NB4 (cell line): ENCODE results near the gene CLSTN1.
"Not testable (repeated sequence)": the region's sequence is repeated elsewhere in the genome, so short reads cannot be mapped to it uniquely, and the experiment has no call there.

ENCODE experiments used
- POLR2A ChIP-seq: IDR thresholded peaks from 2 replicates; pipeline ENCODE4 v1.6.1; 2011; ENCODE audit warnings: mild to moderate bottlenecking; ENCODE audit not compliant: insufficient read length; ENCODE audit errors: extremely low read depth
- TF ChIP-seq, protein P1 (sequence below): IDR thresholded peaks from one replicate; pipeline ENCODE4 v1.5.1; 2012; ENCODE audit warnings: low read depth, low read length

DNA sequence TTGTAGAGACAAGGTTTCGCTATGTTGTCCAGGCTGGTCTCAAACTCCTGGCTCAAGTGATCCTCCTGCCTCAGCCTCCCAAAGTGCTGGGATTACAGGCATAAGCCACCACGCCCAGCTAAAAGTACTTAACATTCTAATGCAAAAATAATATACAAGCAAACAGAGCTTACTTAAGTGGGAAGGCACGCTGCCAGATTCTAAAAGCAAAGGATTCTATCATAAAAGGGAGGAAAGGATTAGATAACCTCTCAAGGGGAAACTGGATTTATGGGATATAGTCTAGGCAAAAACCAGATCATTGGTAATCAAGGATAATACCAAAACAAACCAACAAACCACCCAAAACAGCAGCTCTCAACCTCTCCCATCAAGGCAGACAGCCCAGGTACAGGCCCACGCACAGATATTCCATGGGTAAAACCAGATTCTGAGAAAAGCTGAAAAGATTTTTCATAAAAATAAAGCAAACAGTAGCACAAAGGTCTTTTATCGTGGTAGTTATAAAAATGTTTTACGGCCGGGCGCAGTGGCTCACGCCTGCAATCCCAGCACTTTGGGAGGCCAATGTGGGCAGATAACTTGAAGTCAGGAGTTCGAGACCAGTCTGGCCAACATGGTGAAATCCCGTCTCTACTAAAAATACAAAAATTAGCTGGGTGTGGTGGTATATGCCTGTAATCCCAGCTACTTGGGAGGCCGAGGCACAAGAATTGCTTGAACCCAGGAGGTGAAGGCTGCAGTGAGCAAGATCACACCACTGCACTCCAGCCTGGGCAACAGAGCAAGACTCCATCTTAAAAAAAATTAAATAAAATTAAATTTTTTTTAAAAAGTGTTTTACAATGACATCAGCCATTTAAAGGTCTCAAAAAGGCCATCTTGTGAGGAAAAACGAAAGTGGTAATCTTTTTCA is 20.5 kb downstream of the CLSTN1 start:
- TF ChIP-seq, protein P1, sequence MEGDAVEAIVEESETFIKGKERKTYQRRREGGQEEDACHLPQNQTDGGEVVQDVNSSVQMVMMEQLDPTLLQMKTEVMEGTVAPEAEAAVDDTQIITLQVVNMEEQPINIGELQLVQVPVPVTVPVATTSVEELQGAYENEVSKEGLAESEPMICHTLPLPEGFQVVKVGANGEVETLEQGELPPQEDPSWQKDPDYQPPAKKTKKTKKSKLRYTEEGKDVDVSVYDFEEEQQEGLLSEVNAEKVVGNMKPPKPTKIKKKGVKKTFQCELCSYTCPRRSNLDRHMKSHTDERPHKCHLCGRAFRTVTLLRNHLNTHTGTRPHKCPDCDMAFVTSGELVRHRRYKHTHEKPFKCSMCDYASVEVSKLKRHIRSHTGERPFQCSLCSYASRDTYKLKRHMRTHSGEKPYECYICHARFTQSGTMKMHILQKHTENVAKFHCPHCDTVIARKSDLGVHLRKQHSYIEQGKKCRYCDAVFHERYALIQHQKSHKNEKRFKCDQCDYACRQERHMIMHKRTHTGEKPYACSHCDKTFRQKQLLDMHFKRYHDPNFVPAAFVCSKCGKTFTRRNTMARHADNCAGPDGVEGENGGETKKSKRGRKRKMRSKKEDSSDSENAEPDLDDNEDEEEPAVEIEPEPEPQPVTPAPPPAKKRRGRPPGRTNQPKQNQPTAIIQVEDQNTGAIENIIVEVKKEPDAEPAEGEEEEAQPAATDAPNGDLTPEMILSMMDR = not testable (repeated sequence)
- TF ChIP-seq POLR2A = not testable (repeated sequence)
